Left ventricle myocardium inferior (tissue), 1 donor: ENCODE results near the gene ANKHD1. TPM values are rescaled to one million over a fixed set of nuclear protein-coding genes. Genes with fewer than 3 reads are reported as not detected.

ENCODE experiments used
- DNase-seq: peaks from one replicate; pipeline ENCODE4 v3.0.0-alpha.2; 2020
- H3K27ac ChIP-seq: fragments of 200-600 bp; replicated peaks from 2 replicates; pipeline ENCODE4 v1.8.0; 2021
- H3K27me3 ChIP-seq: fragments of 200-600 bp; 2 replicates; pipeline ENCODE4 v1.8.0; 2021; ENCODE audit warnings: low read depth
- H3K36me3 ChIP-seq: fragments of 200-600 bp; 2 replicates; pipeline ENCODE4 v1.8.0; 2021
- H3K4me1 ChIP-seq: fragments of 200-600 bp; 2 replicates; pipeline ENCODE4 v1.8.0; 2021
- H3K4me3 ChIP-seq: fragments of 200-600 bp; 2 replicates; pipeline ENCODE4 v1.8.0; 2021; ENCODE audit warnings: mild to moderate bottlenecking, moderate library complexity
- H3K9me3 ChIP-seq: fragments of 200-600 bp; replicated peaks from 2 replicates; pipeline ENCODE4 v1.8.0; 2021
- CTCF ChIP-seq: fragments of 200-600 bp; IDR thresholded peaks from 2 replicates; pipeline ENCODE4 v1.8.0; 2021; ENCODE audit warnings: antibody characterized with exemption, mild to moderate bottlenecking, borderline replicate concordance
- intact Hi-C: fragments of 100-400 bp; cut with micrococcal nuclease; formaldehyde crosslinking; loops from one replicate; pipeline ENCODE4 v1.11.0; 2022
- total RNA-seq: library from RNA; stranded (reverse); fragmentation: NEBNext Ultra II Directional; extraction: Animal tissue kit (Norgen Biotek cat#: 25700); gene quantifications from one replicate; pipeline ENCODE4 v1.2.1, GENCODE V29; 2021
- donor health status: DM: no; HTN: yes; CAD: no; lungs with severe emphysema.

The ANKHD1 gene
- total RNA-seq, 1 donor from 2014 or later, result 58.5 TPM

- no peak for TF ChIP-seq CTCF
- H3K27ac ChIP-seq, result no peak overlapping the region
- H3K4me3 ChIP-seq, result no peak overlapping the region
- H3K36me3 ChIP-seq, result peaks cover 27% of the 10 kb centered on the region
- intact Hi-C loops, result no loop called here
- peaks cover 63% of the 10 kb centered on the region for H3K4me1 ChIP-seq
- no peaks in the 10 kb centered on the region for H3K27me3 ChIP-seq
- H3K9me3 ChIP-seq, result no peaks in the 10 kb centered on the region
- no peak for DNase-seq
Measured at GRCh38 chr5:140561753-140562523, 160.3 kb downstream of the ANKHD1 start.

- no peak for TF ChIP-seq CTCF
- intact Hi-C loops, result no loop called here
- peaks cover 68% of the 10 kb centered on the region for H3K4me1 ChIP-seq
Measured at GRCh38 chr5:140563596-140563995, 162.0 kb downstream of the ANKHD1 start.

GRCh38 chr5:140564196-140565023, 162.8 kb downstream of the ANKHD1 start, which contains the start of the genes APBB3 and SLC35A4:
Gene APBB3, minus strand, starts transcription at chr5:140564598. Its CDS starts 353 bp downstream, at chr5:140564245.
Gene SLC35A4, plus strand, starts transcription at chr5:140564828. Its CDS starts 2,342 bp downstream, at chr5:140567170.
- Histone ChIP-seq H3K4me3 (peak within 1 kb of the TSS; percentile 84), H3K9me3 (no peaks in the 10 kb centered on the region), H3K36me3 (peaks cover 45% of the 10 kb centered on the region), H3K4me1 (peaks cover 77% of the 10 kb centered on the region), H3K27me3 (no peaks in the 10 kb centered on the region), H3K27ac (peak within 1 kb of the TSS; percentile 98)
- DNase-seq, result peak; percentile 95
- TF ChIP-seq CTCF, result no peak
- intact Hi-C loops, result no loop called here

More at GRCh38 chr5:140563596-140563995, 162.0 kb downstream of the ANKHD1 start:
- Histone ChIP-seq H3K4me3 (peak overlapping the region; percentile 84), H3K36me3 (peaks cover 44% of the 10 kb centered on the region), H3K27me3 (no peaks in the 10 kb centered on the region), H3K9me3 (no peaks in the 10 kb centered on the region), H3K27ac (peak overlapping the region; percentile 98)
- no peak for DNase-seq

- Histone ChIP-seq H3K4me1 (peaks cover 84% of the 10 kb centered on the region), H3K36me3 (peaks cover 42% of the 10 kb centered on the region), H3K9me3 (no peaks in the 10 kb centered on the region), H3K27me3 (no peaks in the 10 kb centered on the region), H3K27ac (peak overlapping the region; percentile 98), H3K4me3 (peak overlapping the region; percentile 84)
- DNase-seq, result no peak
- no peak for TF ChIP-seq CTCF
- intact Hi-C loops, result no loop called here
Measured at GRCh38 chr5:140565024-140565779, 163.6 kb downstream of the ANKHD1 start.

GRCh38 chr5:140565780-140566095, 164.1 kb downstream of the ANKHD1 start:
- Histone ChIP-seq H3K27me3 (no peaks in the 10 kb centered on the region), H3K4me3 (peak overlapping the region; percentile 84), H3K27ac (peak overlapping the region; percentile 98), H3K4me1 (peaks cover 90% of the 10 kb centered on the region), H3K36me3 (peaks cover 36% of the 10 kb centered on the region), H3K9me3 (no peaks in the 10 kb centered on the region)
- intact Hi-C loops, result no loop called here
- no peak for TF ChIP-seq CTCF
- no peak for DNase-seq
